ENCODE data around the gene RGS19.
A peak's percentile ranks its signal among the peaks of the same experiment; 100 is the strongest.

Gene RGS19

GRCh38 chr20:64107736-64108457 lies 28.6 kb upstream of the RGS19 start:
- peak; percentile 66 for DNase-seq

DNA sequence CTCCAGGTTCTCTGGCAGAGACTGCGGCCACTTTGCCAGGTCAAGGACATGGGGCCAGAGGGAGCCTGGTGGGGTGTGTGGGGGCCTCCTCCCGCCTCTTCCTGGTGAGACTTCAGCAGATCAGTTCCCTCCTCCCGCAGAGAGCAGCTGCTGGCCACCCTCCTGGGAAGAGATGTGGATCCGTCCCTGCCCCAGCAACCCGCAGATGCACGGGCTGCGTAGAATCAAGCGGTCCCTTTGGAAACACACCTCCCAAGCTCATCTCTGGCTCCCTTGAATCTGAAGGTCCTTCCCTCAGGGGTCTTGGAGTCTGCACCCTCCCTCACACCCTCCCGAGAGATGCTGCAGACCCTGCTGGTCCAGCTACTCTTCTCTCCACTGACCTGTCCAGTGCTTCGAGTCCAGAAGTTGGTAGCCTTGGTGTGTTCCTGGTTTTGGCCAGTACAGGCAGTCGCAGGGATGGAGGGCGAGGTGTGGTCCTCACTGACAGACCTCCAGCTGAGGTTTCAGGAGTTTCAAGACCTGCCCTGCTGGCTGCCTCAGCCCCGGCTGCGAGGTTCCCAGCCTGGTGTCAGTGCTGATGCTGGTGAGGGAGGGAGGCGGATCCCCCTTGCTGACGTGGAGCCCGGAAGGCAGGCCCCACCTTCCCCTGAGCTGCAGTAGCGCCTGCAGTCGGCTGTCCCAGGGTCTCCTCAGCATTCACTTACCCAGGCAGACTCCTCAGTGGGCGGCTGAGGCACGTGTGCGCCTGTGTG lies 27.8 kb upstream of the RGS19 start, which contains the start of gene NPBWR2:
NPBWR2 (minus strand) TSS at position 585 of the 755 bp plus-strand sequence. CDS start 734 bp downstream, outside the sequence.
- DNase-seq = no peak

GRCh38 chr20:64106435-64106961 lies 27.2 kb upstream of the RGS19 start:
- DNase-seq = no peak

GRCh38 chr20:64105846-64106434 lies 26.6 kb upstream of the RGS19 start:
- no peak for DNase-seq

DNA sequence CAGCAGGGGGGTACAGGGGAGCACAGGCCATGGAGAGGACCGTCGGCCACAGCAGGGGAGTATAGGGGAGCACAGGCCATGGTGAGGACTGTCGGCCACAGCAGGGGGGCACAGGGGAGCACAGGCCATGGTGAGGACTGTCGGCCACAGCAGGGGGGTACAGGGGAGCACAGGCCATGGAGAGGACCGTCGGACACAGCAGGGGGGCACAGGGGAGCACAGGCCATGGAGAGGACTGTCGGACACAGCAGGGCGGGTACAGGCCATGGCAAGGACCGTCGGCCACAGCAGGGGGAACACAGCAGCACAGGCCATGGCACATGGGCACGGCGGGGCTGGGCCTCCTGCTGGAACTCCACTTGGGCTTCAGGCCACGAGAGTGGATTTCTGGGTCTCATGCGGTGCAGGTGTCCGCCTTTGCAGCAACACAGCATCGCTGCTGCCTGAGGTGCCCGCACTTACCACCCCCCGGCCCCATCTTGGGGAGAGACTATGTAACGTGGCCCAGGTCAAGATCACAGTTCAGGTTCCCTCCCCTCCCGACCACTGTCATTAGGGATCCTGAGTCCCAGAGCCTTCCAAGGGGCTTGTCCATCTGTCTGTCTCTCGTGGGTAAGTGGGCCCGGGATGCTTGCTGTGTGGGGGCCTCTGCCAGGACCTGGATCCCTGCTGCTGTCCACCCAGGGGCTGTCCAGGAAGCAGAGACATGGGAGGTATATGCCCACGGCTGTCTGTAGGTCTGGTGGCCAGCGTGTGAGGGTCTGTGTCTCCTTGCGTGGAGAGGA lies 25.5 kb upstream of the RGS19 start:
- DNase-seq = no peak

GRCh38 chr20:64103871-64104666 lies 24.8 kb upstream of the RGS19 start:
- no peak for DNase-seq

DNA sequence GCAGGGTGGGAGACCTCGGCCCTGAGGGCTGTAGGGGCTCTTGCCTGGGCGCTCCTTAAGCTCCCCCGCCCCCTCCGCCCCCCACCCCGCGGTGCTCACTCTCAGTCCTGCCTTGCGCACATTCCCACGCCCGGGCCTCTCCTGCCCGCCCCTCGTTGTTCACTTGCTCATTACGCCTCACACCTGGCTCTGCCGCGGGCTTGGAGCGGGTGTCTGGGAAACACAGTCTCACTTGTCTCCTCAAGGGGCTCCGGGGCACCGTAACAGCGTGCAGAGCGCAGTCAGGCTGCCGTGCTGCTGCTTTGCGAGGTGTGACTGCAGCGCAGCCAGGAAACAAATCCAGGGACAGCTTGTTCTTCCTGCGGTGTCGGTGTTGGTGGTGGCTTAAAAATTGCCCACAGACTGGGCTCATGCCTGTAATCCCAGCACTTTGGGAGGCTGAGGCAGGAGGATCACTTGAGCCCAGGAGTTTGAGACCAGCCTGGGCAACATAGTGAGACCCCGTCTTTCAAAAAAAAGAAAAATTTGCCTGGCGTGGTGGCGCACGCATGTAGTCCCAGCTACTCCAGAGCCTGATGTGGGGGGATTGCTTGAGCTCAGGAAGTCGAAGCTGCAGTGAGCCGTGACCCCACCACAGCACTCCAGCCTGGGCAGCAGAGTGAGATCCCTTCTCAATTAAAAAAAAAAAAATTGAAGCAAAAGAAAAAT lies 23.5 kb upstream of the RGS19 start:
- no peak for DNase-seq

DNA sequence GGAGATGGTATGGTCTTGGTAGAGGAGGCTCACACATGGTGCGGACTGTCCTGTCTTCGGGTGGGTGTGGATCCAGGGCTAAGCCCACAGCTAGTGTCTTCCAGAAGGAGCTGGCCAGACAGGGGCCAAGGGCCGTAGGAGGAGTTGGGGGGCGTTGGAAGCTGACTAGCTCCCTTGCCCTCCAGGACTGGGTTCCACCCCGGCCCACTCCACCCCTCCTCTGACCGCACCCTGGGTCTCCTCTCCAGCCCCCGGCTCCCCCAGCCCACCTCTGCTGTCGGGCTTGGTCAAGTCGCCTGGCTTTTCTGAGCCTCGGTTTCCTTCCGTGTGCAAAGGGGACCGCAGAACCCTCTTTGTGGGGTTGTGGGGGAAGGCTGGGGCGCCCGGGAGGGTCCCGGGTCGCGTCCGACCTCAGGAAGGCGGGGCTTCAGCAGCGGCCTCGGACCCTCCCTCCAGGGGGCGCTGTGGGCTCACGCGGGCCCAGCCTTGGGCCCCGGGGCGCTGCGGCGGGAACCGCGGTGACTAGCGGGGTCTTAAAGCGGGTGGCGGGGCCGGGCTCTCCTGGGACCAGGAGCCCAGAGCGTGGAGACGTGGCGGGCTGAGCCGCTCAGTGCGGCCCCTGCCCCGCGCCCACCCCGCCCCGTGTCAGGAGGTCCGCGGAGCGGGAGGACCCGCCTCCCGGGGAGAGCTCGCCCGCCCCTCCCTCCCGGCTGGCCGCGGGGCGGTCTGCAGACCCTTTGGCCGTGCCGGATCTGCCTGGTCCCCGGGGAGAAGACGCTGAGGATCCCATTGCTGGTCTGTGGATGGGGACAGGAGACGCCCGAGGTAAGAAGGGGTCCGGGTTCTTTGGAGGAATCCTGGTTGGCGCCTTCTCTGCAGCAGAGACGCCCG lies 22.7 kb upstream of the RGS19 start:
- DNase-seq = peak; percentile 70

GRCh38 chr20:64100946-64101688 lies 21.8 kb upstream of the RGS19 start:
- DNase-seq = no peak

- DNase-seq = no peak
Observed at GRCh38 chr20:64100566-64100888, 21.2 kb upstream of the RGS19 start.

DNA sequence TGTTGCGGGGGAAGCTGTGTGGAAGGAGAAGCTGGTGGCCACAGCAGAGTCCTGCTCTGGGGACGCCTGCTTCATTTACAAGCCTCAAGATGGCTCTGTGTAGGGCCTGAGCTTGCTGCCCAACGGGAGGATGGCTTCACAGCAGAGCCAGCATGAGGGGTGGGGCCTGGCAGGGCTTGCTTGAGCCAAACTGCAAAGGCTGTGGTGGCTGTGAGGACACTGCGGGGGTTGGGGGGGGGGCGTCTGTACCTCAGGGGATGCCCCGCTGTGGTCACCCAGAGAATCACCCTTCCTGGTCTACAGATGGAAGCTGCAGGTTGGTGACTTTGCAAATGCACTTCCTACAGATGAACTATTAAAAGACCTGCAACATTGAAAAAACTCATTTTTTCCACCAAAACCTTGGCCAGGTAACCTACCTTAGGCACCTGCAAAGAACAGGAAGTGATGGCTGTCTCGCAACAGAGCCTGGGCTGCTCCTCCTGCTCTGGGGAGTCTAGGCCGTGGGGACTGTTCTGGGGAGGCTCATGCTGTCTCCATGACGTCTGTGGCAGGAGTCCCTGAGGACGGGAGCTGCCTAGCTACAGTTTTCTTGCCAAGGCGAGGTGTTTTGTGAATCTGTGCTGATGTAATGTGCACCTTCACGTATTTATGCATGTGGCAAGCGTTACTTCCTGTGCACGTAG lies 20.7 kb upstream of the RGS19 start:
- no peak for DNase-seq

DNA sequence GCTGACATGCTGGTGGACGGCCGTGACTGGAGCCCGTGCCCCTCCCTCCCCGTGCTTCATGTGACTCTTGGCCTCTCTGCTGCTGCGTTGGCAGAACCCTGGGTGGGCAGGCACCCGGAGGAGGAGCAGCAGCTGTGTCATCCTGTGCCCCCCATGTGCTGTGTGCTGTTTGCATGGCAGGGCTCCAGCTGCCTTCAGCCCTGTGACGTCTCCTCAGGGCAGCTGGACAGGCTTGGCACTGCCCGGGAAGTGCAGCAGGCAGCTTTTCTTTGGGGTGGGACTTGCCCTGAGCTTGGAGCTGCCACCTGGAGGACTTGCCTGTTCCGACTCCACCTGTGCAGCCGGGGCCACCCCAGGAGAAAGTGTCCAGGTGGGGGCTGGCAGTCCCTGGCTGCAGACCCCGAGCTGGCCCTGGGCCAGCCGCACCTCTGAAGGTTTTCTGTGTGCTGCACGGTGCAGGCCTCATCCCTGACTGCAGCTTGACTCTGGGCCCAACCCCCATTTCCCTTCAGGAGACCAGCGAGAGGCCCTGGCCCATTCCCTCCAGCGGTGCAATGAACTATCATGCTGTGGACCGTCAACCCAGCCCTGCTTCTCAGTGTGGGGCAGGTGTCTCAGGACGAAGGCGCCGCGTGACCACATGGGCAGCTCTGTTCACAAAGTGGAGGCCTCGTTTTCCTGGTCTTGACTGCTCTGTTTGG lies 19.9 kb upstream of the RGS19 start:
- DNase-seq = no peak

- no peak for DNase-seq
Observed at GRCh38 chr20:64098471-64099013, 19.2 kb upstream of the RGS19 start.

DNA sequence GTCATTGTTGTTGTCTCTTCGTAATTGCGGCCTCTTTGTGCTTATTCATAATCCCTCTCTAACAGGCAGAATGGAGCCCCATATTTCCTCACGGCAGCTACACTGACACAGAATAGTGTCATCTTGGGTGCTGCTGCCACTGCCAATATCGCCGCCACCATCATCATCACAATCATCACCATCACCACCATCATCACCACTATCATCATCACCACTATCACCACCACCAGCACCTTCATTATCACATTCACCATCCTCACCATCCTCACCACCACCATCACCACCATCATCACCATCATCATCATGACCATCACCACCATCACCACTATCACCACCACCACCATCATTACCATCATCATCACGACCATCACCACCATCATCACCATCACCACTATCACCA lies 17.2 kb upstream of the RGS19 start:
- DNase-seq = no peak

- DNase-seq = no peak
Observed at GRCh38 chr20:64095927-64096326, 16.6 kb upstream of the RGS19 start.

GRCh38 chr20:64095455-64095854 lies 16.1 kb upstream of the RGS19 start:
- no peak for DNase-seq

GRCh38 chr20:64093013-64093503 lies 13.7 kb upstream of the RGS19 start:
- no peak for DNase-seq

Data from suppressor macrophage treated with lipopolysaccharide for 4 hours (primary cell).